H1 (cell line): ENCODE data around the gene CCDC47. TPM values are rescaled to one million over a fixed set of nuclear protein-coding genes. Genes with fewer than 3 reads are reported as not detected.

Source experiments
- KDM4A ChIP-seq: IDR thresholded peaks from one replicate; pipeline ENCODE4 v1.7.1; 2012; ENCODE audit warnings: low read depth, mild to moderate bottlenecking, moderate library complexity, low read length, inconsistent platforms; ENCODE audit not compliant: severe bottlenecking
- polyA plus RNA-seq, 7 experiments: library from polyadenylated mRNA; depleted of rRNA in 3 of 7; stranded (reverse) in 5 of 7; unstranded in 2 of 7; fragments of >200 nt in 5 of 7; fragments of 200-250 nt in 2 of 7; gene quantifications; 1 replicate in 5 of 7; 2 replicates in 1 of 7; 4 replicates in 1 of 7; pipeline versions ENCODE4 v1.2.1 to v1.2.3, GENCODE V29; 2011 to 2013; ENCODE audit warnings: missing spikeins in 2 of 7, mixed read lengths in 2 of 7
- total RNA-seq: library from RNA; stranded (reverse); fragmentation: NEBNext Ultra II Directional; extraction: Animal tissue kit (Norgen Biotek cat#: 25700); gene quantifications from 2 replicates; pipeline ENCODE4 v1.2.1, GENCODE V29; 2021

The CCDC47 gene
- total and polyA plus RNA-seq, 2 of the 8 experiments (the other 6 are each of a cell fraction or from before 2014, with no cell fraction given): 21.2 to 83.1 TPM

DNA sequence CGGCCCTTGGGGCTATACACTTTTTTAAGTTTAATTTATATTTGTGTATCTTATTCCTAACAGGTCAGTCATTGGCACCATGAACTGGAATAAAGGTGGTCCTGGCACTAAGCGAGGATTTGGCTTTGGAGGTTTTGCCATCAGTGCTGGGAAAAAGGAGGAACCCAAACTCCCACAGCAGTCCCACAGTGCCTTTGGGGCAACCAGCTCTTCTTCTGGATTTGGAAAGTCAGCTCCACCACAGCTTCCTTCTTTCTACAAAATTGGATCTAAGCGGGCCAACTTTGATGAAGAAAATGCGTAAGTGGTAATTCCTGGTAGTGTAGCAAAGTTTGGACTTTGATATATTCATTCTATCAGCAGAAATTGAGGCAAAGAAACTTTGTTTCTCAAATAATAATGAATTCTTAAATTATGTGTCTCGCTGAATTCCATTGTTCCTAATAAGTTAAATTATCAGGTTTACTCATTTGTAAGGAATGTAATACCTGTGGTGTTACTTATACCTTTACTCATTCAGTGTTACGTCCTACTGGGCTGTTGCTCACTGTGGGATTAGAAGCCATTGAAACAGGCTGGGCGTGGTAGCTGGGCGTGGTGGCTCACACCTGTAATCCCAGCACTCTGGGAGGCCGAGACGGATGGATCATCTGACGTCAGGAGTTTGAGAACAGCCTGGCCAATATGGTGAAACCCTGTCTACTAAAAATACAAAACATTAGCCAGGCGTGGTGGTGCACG lies 13.7 kb upstream of the CCDC47 start (continued):
- TF ChIP-seq KDM4A: no peak
